Body of pancreas (tissue), 4 donors: ENCODE measurements around the gene TRAF3.

Experiments
- CTCF ChIP-seq, 7 experiments: fragments of 450-650 bp in 4 of 7; fragments of 200-600 bp in 3 of 7; sonication (generic) in 3 of 7; IDR thresholded peaks; one replicate each; pipeline ENCODE4 v1.5.1; 2016 to 2019; ENCODE audit warnings: antibody characterized with exemption in 7 of 7
- POLR2A ChIP-seq, 3 donors: fragments of 450-650 bp; IDR thresholded peaks; one replicate each; pipeline ENCODE4 v1.6.1; 2016; ENCODE audit warnings: antibody characterized with exemption in 3 of 3, mild to moderate bottlenecking in 2 of 3

- no peak for TF ChIP-seq CTCF (IDR thresholded peaks at IDR 0.05)
- TF ChIP-seq POLR2A (IDR thresholded peaks at IDR 0.05), result no peak
Measured at GRCh38 chr14:102908766-102909455, 131.7 kb downstream of the TRAF3 start.
